ENCODE data around the gene SLC17A5. TPM values are rescaled to one million over a fixed set of nuclear protein-coding genes. Genes with fewer than 3 reads are reported as not detected.

SLC17A5 gene
- total RNA-seq, 2 donors from 2014 or later, result 4.4 to 8.3 TPM

- Mint-ChIP-seq H3K36me3 (ENCODE audit: low read depth) (no peaks in the 10 kb centered on the region), H3K4me3 (peak within 1 kb of the TSS; percentile 70), H3K4me1 (peaks cover 12% of the 10 kb centered on the region), H3K27me3 (ENCODE audit: insufficient read depth) (peaks cover 14% of the 10 kb centered on the region), H3K9me3 (peaks cover 9% of the 10 kb centered on the region), H3K27ac (no peak within 1 kb of the TSS)
- WGBS, 2 experiments (ENCODE audit: insufficient coverage in 1 of 2, insufficient read length in 1 of 2), result 15 to 28% methylated on average over 23 to 61 of the region's 61 CpGs
- Histone ChIP-seq H3K4me3 (ENCODE audit: low read length) (peak within 1 kb of the TSS; percentile 65), H3K36me3 (ENCODE audit: control insufficient read depth, insufficient read depth, low read length) (no peaks in the 10 kb centered on the region), H3K27me3 (ENCODE audit: control insufficient read depth, insufficient read depth, low read length, poor library complexity, severe bottlenecking) (peaks cover 7% of the 10 kb centered on the region), H3K9me3 (ENCODE audit: control insufficient read depth, low read length) (no peaks in the 10 kb centered on the region), H3K27ac (ENCODE audit: low read depth, low read length) (no peak within 1 kb of the TSS), H3K9ac (ENCODE audit: extremely low read depth, low read length, poor library complexity, severe bottlenecking) (peak within 1 kb of the TSS; percentile 8), H3K4me1 (ENCODE audit: control insufficient read depth, insufficient read depth, low read length) (no peaks in the 10 kb centered on the region)
- peak; percentile 87 for DNase-seq
- TF ChIP-seq CTCF (conservative IDR thresholded peaks at IDR 0.05), result no peak
Observed at GRCh38 chr6:73695619-73696421, 42.0 kb upstream of the SLC17A5 start, which contains the start of gene CD109. CD109 (plus strand) TSS chr6:73696203; CDS start chr6:73696216, 13 bp downstream.

- Histone ChIP-seq H3K36me3 (ENCODE audit: control insufficient read depth, insufficient read depth, low read length) (no peaks in the 10 kb centered on the region), H3K9ac (ENCODE audit: extremely low read depth, low read length, poor library complexity, severe bottlenecking) (no peak overlapping the region), H3K27me3 (ENCODE audit: control insufficient read depth, insufficient read depth, low read length, poor library complexity, severe bottlenecking) (peaks cover 7% of the 10 kb centered on the region), H3K9me3 (ENCODE audit: control insufficient read depth, low read length) (no peaks in the 10 kb centered on the region), H3K4me1 (ENCODE audit: control insufficient read depth, insufficient read depth, low read length) (no peaks in the 10 kb centered on the region), H3K27ac (ENCODE audit: low read depth, low read length) (no peak overlapping the region), H3K4me3 (ENCODE audit: low read length) (no peak overlapping the region)
- Mint-ChIP-seq H3K27me3 (ENCODE audit: insufficient read depth) (peaks cover 16% of the 10 kb centered on the region), H3K4me1 (peaks cover 12% of the 10 kb centered on the region), H3K9me3 (peaks cover 9% of the 10 kb centered on the region), H3K4me3 (peak overlapping the region; percentile 70), H3K27ac (no peak overlapping the region), H3K36me3 (ENCODE audit: low read depth) (no peaks in the 10 kb centered on the region)
- WGBS, 2 experiments (ENCODE audit: insufficient coverage in 1 of 2, insufficient read length in 1 of 2), result 88 to 100% methylated on average over 1 to 5 of the region's 5 CpGs
- peak; percentile 48 for DNase-seq
- TF ChIP-seq CTCF (conservative IDR thresholded peaks at IDR 0.05), result no peak
Observed at GRCh38 chr6:73694711-73695411, 41.1 kb upstream of the SLC17A5 start.

- Mint-ChIP-seq H3K36me3 (ENCODE audit: low read depth) (no peaks in the 10 kb centered on the region), H3K4me1 (peaks cover 4% of the 10 kb centered on the region), H3K9me3 (peaks cover 9% of the 10 kb centered on the region), H3K4me3 (no peak overlapping the region), H3K27ac (no peak overlapping the region), H3K27me3 (ENCODE audit: insufficient read depth) (peaks cover 16% of the 10 kb centered on the region)
- DNase-seq, result no peak
- H3K9me3 ChIP-seq (ENCODE audit: control insufficient read depth, low read length), result no peaks in the 10 kb centered on the region
- no peak overlapping the region for H3K4me3 ChIP-seq (ENCODE audit: low read length)
- no peaks in the 10 kb centered on the region for H3K4me1 ChIP-seq (ENCODE audit: control insufficient read depth, insufficient read depth, low read length)
- H3K27me3 ChIP-seq (ENCODE audit: control insufficient read depth, insufficient read depth, low read length, poor library complexity, severe bottlenecking), result peaks cover 7% of the 10 kb centered on the region
- no peaks in the 10 kb centered on the region for H3K36me3 ChIP-seq (ENCODE audit: control insufficient read depth, insufficient read depth, low read length)
- no peak for TF ChIP-seq CTCF (conservative IDR thresholded peaks at IDR 0.05)
- H3K27ac ChIP-seq (ENCODE audit: low read depth, low read length), result no peak overlapping the region
- no peak overlapping the region for H3K9ac ChIP-seq (ENCODE audit: extremely low read depth, low read length, poor library complexity, severe bottlenecking)
Observed at GRCh38 chr6:73691512-73691911, 37.7 kb upstream of the SLC17A5 start.
